Suprapubic skin (tissue), 4 donors: ENCODE measurements around the gene MBP. TPM values are rescaled to one million over a fixed set of nuclear protein-coding genes. Genes with fewer than 3 reads are reported as not detected.

Experiments used
- DNase-seq, 2 donors: peaks; one replicate each; pipeline ENCODE4 v3.0.0-alpha.2; 2019; ENCODE audit warnings: low spot score in 2 of 2
- H3K27ac ChIP-seq: fragments of 200-600 bp; sonication (generic); one replicate; pipeline ENCODE4 v1.5.1; 2019
- H3K27me3 ChIP-seq: fragments of 200-600 bp; sonication (generic); one replicate; pipeline ENCODE4 v1.5.1; 2019
- H3K36me3 ChIP-seq: fragments of 200-600 bp; sonication (generic); one replicate; pipeline ENCODE4 v1.5.1; 2019
- H3K4me1 ChIP-seq: fragments of 200-600 bp; sonication (generic); one replicate; pipeline ENCODE4 v1.5.1; 2019
- H3K4me3 ChIP-seq: fragments of 200-600 bp; sonication (generic); one replicate; pipeline ENCODE4 v1.5.1; 2019; ENCODE audit warnings: mild to moderate bottlenecking
- H3K9me3 ChIP-seq: fragments of 200-600 bp; sonication (generic); one replicate; pipeline ENCODE4 v1.5.1; 2019
- CTCF ChIP-seq, 2 donors: fragments of 200-600 bp in 1 of 2; fragments of 450-650 bp in 1 of 2; sonication (generic) in 1 of 2; IDR thresholded peaks; one replicate each; pipeline ENCODE4 v1.5.1; 2016 to 2019; ENCODE audit warnings: antibody characterized with exemption in 2 of 2, mild to moderate bottlenecking in 1 of 2, moderate library complexity in 1 of 2
- EP300 ChIP-seq: sonication (generic); formaldehyde crosslinking; IDR thresholded peaks from one replicate; pipeline ENCODE4 v1.6.1; 2017; ENCODE audit warnings: antibody characterized with exemption
- POLR2A ChIP-seq, 2 donors: fragments of 450-650 bp; IDR thresholded peaks; one replicate each; pipeline ENCODE4 v1.6.1; 2017; ENCODE audit warnings: antibody characterized with exemption in 2 of 2, mild to moderate bottlenecking in 2 of 2, moderate library complexity in 2 of 2
- POLR2AphosphoS5 ChIP-seq, 3 donors: sonication (generic); formaldehyde crosslinking; IDR thresholded peaks; one replicate each; pipeline ENCODE4 v1.6.1; 2017; ENCODE audit warnings: antibody characterized with exemption in 3 of 3
- WGBS: methylation state at CpG from one replicate; pipeline ENCODE4 v1.1.5; 2018; 5-methylcytosine and 5-hydroxymethylcytosine counted together
- total RNA-seq, 4 donors: library from RNA; depleted of rRNA; stranded (reverse); fragments of >200 nt; gene quantifications; one replicate each; pipeline ENCODE4 v1.1.0, GENCODE V29; 2016

MBP gene
- total RNA-seq, 4 donors from 2014 or later: 37.0 to 100 (median 69.3) TPM

DNA sequence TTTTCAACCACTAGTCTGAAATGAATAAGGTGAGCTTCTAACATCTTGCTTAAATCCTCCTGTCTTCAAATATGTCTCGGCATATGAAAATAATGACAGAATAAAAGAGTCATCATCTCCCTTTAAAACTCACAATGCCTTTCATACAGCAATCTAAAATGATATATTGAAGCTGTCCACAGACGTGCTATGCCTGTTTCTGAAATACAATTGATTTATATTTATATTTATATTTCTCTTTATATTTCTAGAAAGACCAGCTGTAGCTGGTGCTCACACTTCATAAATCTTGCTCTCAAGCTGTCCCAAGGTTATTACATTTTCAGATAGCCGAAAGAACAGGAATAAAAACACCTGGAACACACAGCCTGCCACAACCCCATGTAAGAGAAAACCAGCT is 11.1 kb downstream of the MBP start:
- WGBS: 81% methylated on average over 3 of the region's 3 CpGs
- peaks cover 32% of the 10 kb centered on the region for H3K4me1 ChIP-seq

DNA sequence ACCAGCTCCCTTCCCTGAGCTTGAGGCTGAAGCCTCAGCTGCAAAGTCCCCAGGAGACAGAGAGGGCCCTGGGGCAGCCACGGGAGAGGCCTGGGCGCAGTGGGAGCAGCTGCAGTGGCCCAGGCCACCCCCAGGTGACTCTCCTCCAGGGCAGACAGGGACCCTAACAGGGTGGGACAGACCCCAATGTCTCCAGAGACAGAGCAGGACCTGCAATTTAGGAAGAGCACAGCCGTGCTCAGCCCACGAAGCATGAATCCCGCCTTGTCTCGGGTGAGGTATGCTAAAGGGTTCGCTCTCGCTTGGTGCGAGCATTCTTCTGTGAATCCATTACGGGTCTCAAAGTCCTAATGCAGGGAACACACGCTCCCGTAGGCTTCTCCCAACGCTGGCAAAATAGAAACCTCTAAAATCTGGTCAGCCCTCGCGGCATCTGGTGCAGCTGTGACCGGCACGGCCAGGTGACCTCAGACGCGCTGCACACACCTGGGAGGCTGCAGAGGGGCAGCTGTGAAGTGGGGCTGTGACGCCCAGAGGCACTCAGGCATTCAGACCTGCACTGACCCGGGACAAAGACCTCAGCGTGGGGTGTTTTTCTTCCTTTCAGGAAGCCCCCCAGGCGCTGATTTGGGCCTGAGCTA is 12.6 kb downstream of the MBP start:
- no peak for TF ChIP-seq CTCF (IDR thresholded peaks at IDR 0.05)
- TF ChIP-seq POLR2AphosphoS5 (IDR thresholded peaks at IDR 0.05): no peak
- TF ChIP-seq POLR2A (IDR thresholded peaks at IDR 0.05): no peak
- TF ChIP-seq EP300: no peak
- Histone ChIP-seq H3K4me1 (peaks cover 33% of the 10 kb centered on the region), H3K36me3 (no peaks in the 10 kb centered on the region), H3K9me3 (no peaks in the 10 kb centered on the region), H3K27ac (no peak overlapping the region), H3K27me3 (no peaks in the 10 kb centered on the region), H3K4me3 (no peak overlapping the region)
- no peak for DNase-seq
- 85% methylated on average over 18 of the region's 23 CpGs for WGBS

More for the DNA sequence above, 11.1 kb downstream of the MBP start:
- no peak overlapping the region for H3K4me3 ChIP-seq
- no peaks in the 10 kb centered on the region for H3K9me3 ChIP-seq
- no peaks in the 10 kb centered on the region for H3K27me3 ChIP-seq
- TF ChIP-seq POLR2A (IDR thresholded peaks at IDR 0.05) (no peak), POLR2AphosphoS5 (IDR thresholded peaks at IDR 0.05) (no peak), EP300 (no peak), CTCF (IDR thresholded peaks at IDR 0.05) (no peak)
- DNase-seq: no peak
- H3K36me3 ChIP-seq: no peaks in the 10 kb centered on the region
- no peak overlapping the region for H3K27ac ChIP-seq

GRCh38 chr18:77119101-77119850 is 13.3 kb downstream of the MBP start:
- Histone ChIP-seq H3K27ac (no peak overlapping the region), H3K36me3 (no peaks in the 10 kb centered on the region), H3K9me3 (no peaks in the 10 kb centered on the region), H3K4me3 (no peak overlapping the region), H3K4me1 (peaks cover 33% of the 10 kb centered on the region), H3K27me3 (no peaks in the 10 kb centered on the region)
- TF ChIP-seq CTCF (IDR thresholded peaks at IDR 0.05): no peak
- DNase-seq: no peak
- 90% methylated on average over 10 of the region's 12 CpGs for WGBS

DNA sequence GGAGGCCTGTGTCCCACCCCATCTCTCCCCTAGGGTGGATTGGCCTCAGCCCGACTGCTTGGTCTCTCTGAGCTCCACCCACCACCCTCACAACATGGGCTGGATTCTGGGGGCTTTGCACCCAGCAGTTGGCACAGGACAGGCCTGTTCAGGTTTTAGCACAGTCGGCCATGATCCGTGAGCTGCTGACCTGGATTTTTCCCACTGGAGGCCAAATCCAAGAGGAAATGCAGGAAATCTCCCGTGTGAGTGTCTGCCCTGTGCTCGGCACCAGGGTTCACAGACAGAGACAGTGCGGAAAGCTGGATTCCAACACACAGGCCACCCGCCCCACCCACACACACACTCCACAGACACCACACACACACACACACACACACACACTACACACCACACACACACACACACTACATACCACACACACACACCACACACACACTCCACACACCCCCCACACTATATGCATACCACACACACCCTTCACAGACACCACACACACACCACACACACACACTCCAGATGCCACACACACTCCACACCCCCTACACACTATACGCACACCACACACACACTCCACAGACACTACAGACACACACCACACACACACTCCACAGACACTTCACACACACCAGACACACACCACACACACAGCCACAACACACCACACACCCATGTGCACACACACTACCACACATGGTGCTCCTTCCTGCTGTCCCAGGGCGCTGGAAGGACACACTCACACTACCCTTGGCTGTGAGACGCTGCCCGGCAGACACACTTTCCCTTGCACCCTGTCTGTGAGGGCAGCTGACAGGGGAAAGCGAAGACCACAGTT is 14.1 kb downstream of the MBP start:
- H3K9me3 ChIP-seq: no peaks in the 10 kb centered on the region
- no peaks in the 10 kb centered on the region for H3K36me3 ChIP-seq
- no peak for TF ChIP-seq EP300
- TF ChIP-seq POLR2A (IDR thresholded peaks at IDR 0.05): no peak
- TF ChIP-seq CTCF (IDR thresholded peaks at IDR 0.05): no peak
- no peak for TF ChIP-seq POLR2AphosphoS5 (IDR thresholded peaks at IDR 0.05)
- no peaks in the 10 kb centered on the region for H3K27me3 ChIP-seq
- H3K4me1 ChIP-seq: peaks cover 39% of the 10 kb centered on the region
- DNase-seq: no peak
- WGBS: 98% methylated on average over 6 of the region's 12 CpGs
- H3K4me3 ChIP-seq: no peak overlapping the region
- no peak overlapping the region for H3K27ac ChIP-seq
